Endothelial cell (in vitro differentiated cells): ENCODE data around the gene PTPRM. TPM values are rescaled to one million over a fixed set of nuclear protein-coding genes. Genes with fewer than 3 reads are reported as not detected.

Experiments
- DNase-seq: peaks from one replicate; pipeline ENCODE4 v3.0.0; 2021; ENCODE audit warnings: low spot score
- H3K27ac Mint-ChIP-seq: one replicate; pipeline ENCODE4 v1.8.0; 2021; ENCODE audit warnings: mixed read lengths, inconsistent platforms; ENCODE audit not compliant: unreplicated experiment
- H3K27me3 Mint-ChIP-seq: one replicate; pipeline ENCODE4 v1.8.0; 2021; ENCODE audit warnings: mild to moderate bottlenecking, moderate library complexity, mixed read lengths, inconsistent platforms; ENCODE audit not compliant: unreplicated experiment
- H3K36me3 Mint-ChIP-seq: one replicate; pipeline ENCODE4 v1.8.0; 2021; ENCODE audit warnings: mild to moderate bottlenecking, low read depth, mixed read lengths, inconsistent platforms; ENCODE audit not compliant: unreplicated experiment
- H3K4me1 Mint-ChIP-seq: one replicate; pipeline ENCODE4 v1.8.0; 2021; ENCODE audit warnings: mild to moderate bottlenecking, mixed read lengths, inconsistent platforms; ENCODE audit not compliant: unreplicated experiment
- H3K4me3 Mint-ChIP-seq: one replicate; pipeline ENCODE4 v1.8.0; 2021; ENCODE audit warnings: mild to moderate bottlenecking, mixed read lengths, inconsistent platforms; ENCODE audit not compliant: unreplicated experiment
- H3K9me3 Mint-ChIP-seq: one replicate; pipeline ENCODE4 v1.8.0; 2021; ENCODE audit warnings: mixed read lengths, inconsistent platforms; ENCODE audit not compliant: unreplicated experiment
- CTCF ChIP-seq: fragments of 200-600 bp; sonication (generic); IDR thresholded peaks from one replicate; pipeline ENCODE4 v1.5.0; 2021; ENCODE audit warnings: antibody characterized with exemption; ENCODE audit not compliant: unreplicated experiment
- total RNA-seq: library from RNA; stranded (reverse); fragmentation: NEBNext Ultra II Directional; extraction: Animal tissue kit (Norgen Biotek cat#: 25700); gene quantifications from one replicate; pipeline ENCODE4 v1.2.1, GENCODE V29; 2021; ENCODE audit not compliant: unreplicated experiment

Gene PTPRM
- total RNA-seq, 1 donor from 2014 or later, result 284 TPM

GRCh38 chr18:8037296-8037695 is 470.2 kb downstream of the PTPRM start:
- H3K36me3 Mint-ChIP-seq, result no peaks in the 10 kb centered on the region
- H3K27me3 Mint-ChIP-seq, result no peaks in the 10 kb centered on the region
- no peak for DNase-seq
- no peak for TF ChIP-seq CTCF
- H3K4me1 Mint-ChIP-seq, result peaks cover 19% of the 10 kb centered on the region
- no peaks in the 10 kb centered on the region for H3K9me3 Mint-ChIP-seq
- no peak overlapping the region for H3K4me3 Mint-ChIP-seq
- H3K27ac Mint-ChIP-seq, result no peak overlapping the region

GRCh38 chr18:8040021-8040420 is 472.9 kb downstream of the PTPRM start:
- H3K27ac Mint-ChIP-seq, result no peak overlapping the region
- H3K4me1 Mint-ChIP-seq, result peaks cover 14% of the 10 kb centered on the region
- no peak for TF ChIP-seq CTCF

GRCh38 chr18:8041526-8042111 is 474.5 kb downstream of the PTPRM start:
- no peak overlapping the region for H3K4me3 Mint-ChIP-seq
- H3K9me3 Mint-ChIP-seq, result no peaks in the 10 kb centered on the region
- no peak for DNase-seq

More at GRCh38 chr18:8040021-8040420, 472.9 kb downstream of the PTPRM start:
- Mint-ChIP-seq H3K4me3 (no peak overlapping the region), H3K9me3 (no peaks in the 10 kb centered on the region), H3K36me3 (no peaks in the 10 kb centered on the region), H3K27me3 (peaks cover 3% of the 10 kb centered on the region)
- no peak for DNase-seq

GRCh38 chr18:8044004-8044403 is 476.9 kb downstream of the PTPRM start:
- no peak overlapping the region for H3K27ac Mint-ChIP-seq
- no peak overlapping the region for H3K4me3 Mint-ChIP-seq
- peaks cover 4% of the 10 kb centered on the region for H3K4me1 Mint-ChIP-seq
- H3K36me3 Mint-ChIP-seq, result no peaks in the 10 kb centered on the region
- no peak for DNase-seq
- peaks cover 3% of the 10 kb centered on the region for H3K27me3 Mint-ChIP-seq
- no peaks in the 10 kb centered on the region for H3K9me3 Mint-ChIP-seq
- no peak for TF ChIP-seq CTCF

More at GRCh38 chr18:8041526-8042111, 474.5 kb downstream of the PTPRM start:
- Mint-ChIP-seq H3K36me3 (no peaks in the 10 kb centered on the region), H3K27me3 (peaks cover 3% of the 10 kb centered on the region), H3K4me1 (peaks cover 5% of the 10 kb centered on the region), H3K27ac (no peak overlapping the region)
- no peak for TF ChIP-seq CTCF

GRCh38 chr18:8045160-8045883 is 478.2 kb downstream of the PTPRM start:
- no peak overlapping the region for H3K27ac Mint-ChIP-seq
- TF ChIP-seq CTCF, result no peak
- no peaks in the 10 kb centered on the region for H3K9me3 Mint-ChIP-seq
- H3K4me1 Mint-ChIP-seq, result peaks cover 7% of the 10 kb centered on the region
- H3K27me3 Mint-ChIP-seq, result peaks cover 3% of the 10 kb centered on the region
- H3K36me3 Mint-ChIP-seq, result no peaks in the 10 kb centered on the region
- DNase-seq, result no peak
- no peak overlapping the region for H3K4me3 Mint-ChIP-seq
